Gastrocnemius medialis (tissue), 4 donors: ENCODE measurements around the gene CLEC1A.

Source experiments
- CTCF ChIP-seq, 5 experiments: fragments of 450-650 bp in 3 of 5; fragments of 200-600 bp in 2 of 5; sonication (generic) in 2 of 5; IDR thresholded peaks in 4 of 5; conservative IDR thresholded peaks in 1 of 5; 1 replicate in 4 of 5; 2 replicates in 1 of 5; pipeline ENCODE4 v1.5.1; 2016 to 2019; ENCODE audit warnings: antibody characterized with exemption in 5 of 5, mild to moderate bottlenecking in 3 of 5, moderate library complexity in 3 of 5
- POLR2A ChIP-seq, 2 donors: fragments of 450-650 bp; IDR thresholded peaks; one replicate each; pipeline ENCODE4 v1.6.1; 2017; ENCODE audit warnings: antibody characterized with exemption in 2 of 2, mild to moderate bottlenecking in 2 of 2, moderate library complexity in 2 of 2

GRCh38 chr12:10067264-10067663 is 31.5 kb downstream of the CLEC1A start:
- TF ChIP-seq CTCF (IDR thresholded peaks at IDR 0.05 in 4 of 5, conservative IDR thresholded peaks at IDR 0.05 in 1 of 5) (no peak), POLR2A (IDR thresholded peaks at IDR 0.05) (no peak)
